ENCODE measurements around the gene TTC3.

TTC3 gene

GRCh38 chr21:37199057-37199924 is 126.2 kb downstream of the TTC3 start:
- DNase-seq (ENCODE audit: low read depth), result peak; percentile 75
- TF ChIP-seq, protein P1, sequence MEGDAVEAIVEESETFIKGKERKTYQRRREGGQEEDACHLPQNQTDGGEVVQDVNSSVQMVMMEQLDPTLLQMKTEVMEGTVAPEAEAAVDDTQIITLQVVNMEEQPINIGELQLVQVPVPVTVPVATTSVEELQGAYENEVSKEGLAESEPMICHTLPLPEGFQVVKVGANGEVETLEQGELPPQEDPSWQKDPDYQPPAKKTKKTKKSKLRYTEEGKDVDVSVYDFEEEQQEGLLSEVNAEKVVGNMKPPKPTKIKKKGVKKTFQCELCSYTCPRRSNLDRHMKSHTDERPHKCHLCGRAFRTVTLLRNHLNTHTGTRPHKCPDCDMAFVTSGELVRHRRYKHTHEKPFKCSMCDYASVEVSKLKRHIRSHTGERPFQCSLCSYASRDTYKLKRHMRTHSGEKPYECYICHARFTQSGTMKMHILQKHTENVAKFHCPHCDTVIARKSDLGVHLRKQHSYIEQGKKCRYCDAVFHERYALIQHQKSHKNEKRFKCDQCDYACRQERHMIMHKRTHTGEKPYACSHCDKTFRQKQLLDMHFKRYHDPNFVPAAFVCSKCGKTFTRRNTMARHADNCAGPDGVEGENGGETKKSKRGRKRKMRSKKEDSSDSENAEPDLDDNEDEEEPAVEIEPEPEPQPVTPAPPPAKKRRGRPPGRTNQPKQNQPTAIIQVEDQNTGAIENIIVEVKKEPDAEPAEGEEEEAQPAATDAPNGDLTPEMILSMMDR (IDR thresholded peaks at IDR 0.05; ENCODE audit: insufficient read depth, low read depth, low read length, missing control alignments), result no peak
- no peak overlapping the region for H3K4me3 ChIP-seq (ENCODE audit: low read length)

- TF ChIP-seq, protein P1 (IDR thresholded peaks at IDR 0.05; ENCODE audit: insufficient read depth, low read depth, low read length, missing control alignments), result no peak
- no peak overlapping the region for H3K4me3 ChIP-seq (ENCODE audit: low read length)
- no peak for DNase-seq (ENCODE audit: low read depth)
These were observed 127.8 kb downstream of the TTC3 start for GRCh38 chr21:37200641-37201480.

GRCh38 chr21:37202221-37203110 is 129.4 kb downstream of the TTC3 start:
- no peak overlapping the region for H3K4me3 ChIP-seq (ENCODE audit: low read length)
- TF ChIP-seq, protein P1 (IDR thresholded peaks at IDR 0.05; ENCODE audit: insufficient read depth, low read depth, low read length, missing control alignments), result no peak
- no peak for DNase-seq (ENCODE audit: low read depth)

DNA sequence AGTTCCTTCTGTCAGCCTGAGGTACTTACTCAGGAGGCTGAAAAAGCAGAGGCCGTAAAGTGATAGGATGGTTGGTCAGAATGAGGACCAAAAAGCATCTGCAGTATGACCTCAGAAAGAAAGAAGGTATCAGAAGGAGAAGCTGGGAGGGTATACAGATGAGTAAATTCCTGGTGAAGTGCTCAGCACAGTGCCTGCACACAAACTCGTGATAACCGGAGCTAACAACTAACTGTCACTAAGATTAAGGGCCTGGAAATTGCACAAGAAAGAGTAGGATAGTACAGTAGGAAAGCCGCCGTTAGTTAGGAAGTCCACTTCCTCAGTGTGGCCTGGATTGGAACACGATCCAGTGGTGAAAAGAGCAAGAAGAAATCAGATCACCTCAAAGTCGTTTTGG is 131.5 kb downstream of the TTC3 start:
- TF ChIP-seq, protein P1 (IDR thresholded peaks at IDR 0.05; ENCODE audit: insufficient read depth, low read depth, low read length, missing control alignments), result no peak
- no peak overlapping the region for H3K4me3 ChIP-seq (ENCODE audit: low read length)
- no peak for DNase-seq (ENCODE audit: low read depth)

DNA sequence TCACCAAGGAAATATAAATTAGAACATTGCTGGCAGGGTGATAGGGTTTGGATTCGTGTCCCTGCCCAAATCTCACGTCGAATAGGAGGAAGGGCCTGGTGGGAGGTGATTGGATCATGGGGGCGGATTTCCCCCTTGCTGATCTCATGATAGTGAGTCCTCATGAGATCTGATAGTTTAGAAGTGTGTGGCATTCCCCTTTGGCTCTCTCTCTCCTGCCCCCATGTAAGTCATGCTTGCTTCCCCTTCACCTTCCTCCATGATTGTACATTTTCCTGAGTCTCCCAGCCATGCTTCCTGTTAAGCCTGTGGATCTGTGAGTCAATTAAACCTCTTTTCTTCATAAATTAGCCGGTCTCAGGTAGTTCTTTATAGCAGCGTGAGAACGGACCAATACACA is 133.4 kb downstream of the TTC3 start:
- no peak for DNase-seq (ENCODE audit: low read depth)
- no peak overlapping the region for H3K4me3 ChIP-seq (ENCODE audit: low read length)
- TF ChIP-seq, protein P1 (IDR thresholded peaks at IDR 0.05; ENCODE audit: insufficient read depth, low read depth, low read length, missing control alignments), result no peak

DNA sequence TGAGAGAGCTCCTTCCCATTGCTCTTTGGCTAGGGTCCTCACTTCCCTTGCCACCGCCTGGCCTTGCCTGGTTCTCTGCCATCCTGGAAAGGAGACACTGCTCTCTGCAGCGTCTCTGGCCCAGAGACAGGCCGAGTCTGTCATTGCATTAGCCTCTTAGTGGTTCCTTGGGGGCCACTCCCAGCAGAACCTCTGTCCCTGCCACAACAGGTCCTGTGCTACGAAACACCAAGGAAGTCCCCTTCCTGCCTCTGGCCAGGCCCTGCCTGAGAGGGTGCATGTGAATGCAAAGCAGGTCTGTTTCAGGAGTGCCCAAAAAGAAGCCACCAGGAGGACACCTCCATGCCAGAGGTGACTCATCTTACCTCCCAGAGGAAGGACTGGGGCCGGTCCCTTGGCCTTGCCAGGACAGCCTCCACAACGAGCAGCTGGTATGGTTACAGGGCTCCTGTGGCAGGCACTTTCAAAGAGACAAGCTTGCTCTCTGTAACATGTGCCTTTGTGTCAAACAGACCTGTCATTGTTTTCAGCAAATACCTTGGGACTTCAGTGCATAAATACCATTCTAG is 134.5 kb downstream of the TTC3 start:
- peak; percentile 48 for DNase-seq (ENCODE audit: low read depth)
- TF ChIP-seq, protein P1 (IDR thresholded peaks at IDR 0.05; ENCODE audit: insufficient read depth, low read depth, low read length, missing control alignments), result peak; percentile 8
- no peak overlapping the region for H3K4me3 ChIP-seq (ENCODE audit: low read length)

Data from epithelial cell of esophagus (primary cell).